Measurements from ENCODE around the gene TECPR1. TPM values are rescaled to one million over a fixed set of nuclear protein-coding genes. Genes with fewer than 3 reads are reported as not detected.
A peak's percentile ranks its signal among the peaks of the same experiment; 100 is the strongest.

The TECPR1 gene
- total RNA-seq, 2 donors from 2014 or later: 41.6 to 53.8 TPM

GRCh38 chr7:98291717-98292116, 39.7 kb upstream of the TECPR1 start:
- Histone ChIP-seq H3K4me3 (no peak overlapping the region), H3K27me3 (replicated peaks; ENCODE audit: insufficient read depth) (no peaks in the 10 kb centered on the region), H3K36me3 (peaks cover 34% of the 10 kb centered on the region), H3K27ac (no peak overlapping the region), H3K4me1 (ENCODE audit: control insufficient read depth in 1 of 2, low read depth in 2 of 2) (peaks cover 25 to 28% of the 10 kb centered on the region in 2 donors), H3K9me3 (no peaks in the 10 kb centered on the region)
- DNase-seq (ENCODE audit: low spot score) (no peak), ATAC-seq (ENCODE audit: insufficient number of reproducible peaks, low FRiP score, low read depth) (no peak)
- TF ChIP-seq, protein P1, sequence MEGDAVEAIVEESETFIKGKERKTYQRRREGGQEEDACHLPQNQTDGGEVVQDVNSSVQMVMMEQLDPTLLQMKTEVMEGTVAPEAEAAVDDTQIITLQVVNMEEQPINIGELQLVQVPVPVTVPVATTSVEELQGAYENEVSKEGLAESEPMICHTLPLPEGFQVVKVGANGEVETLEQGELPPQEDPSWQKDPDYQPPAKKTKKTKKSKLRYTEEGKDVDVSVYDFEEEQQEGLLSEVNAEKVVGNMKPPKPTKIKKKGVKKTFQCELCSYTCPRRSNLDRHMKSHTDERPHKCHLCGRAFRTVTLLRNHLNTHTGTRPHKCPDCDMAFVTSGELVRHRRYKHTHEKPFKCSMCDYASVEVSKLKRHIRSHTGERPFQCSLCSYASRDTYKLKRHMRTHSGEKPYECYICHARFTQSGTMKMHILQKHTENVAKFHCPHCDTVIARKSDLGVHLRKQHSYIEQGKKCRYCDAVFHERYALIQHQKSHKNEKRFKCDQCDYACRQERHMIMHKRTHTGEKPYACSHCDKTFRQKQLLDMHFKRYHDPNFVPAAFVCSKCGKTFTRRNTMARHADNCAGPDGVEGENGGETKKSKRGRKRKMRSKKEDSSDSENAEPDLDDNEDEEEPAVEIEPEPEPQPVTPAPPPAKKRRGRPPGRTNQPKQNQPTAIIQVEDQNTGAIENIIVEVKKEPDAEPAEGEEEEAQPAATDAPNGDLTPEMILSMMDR (IDR thresholded peaks at IDR 0.05): no peak

GRCh38 chr7:98289333-98289875, 37.4 kb upstream of the TECPR1 start:
- Histone ChIP-seq H3K27me3 (replicated peaks; ENCODE audit: insufficient read depth) (no peaks in the 10 kb centered on the region), H3K4me1 (ENCODE audit: control insufficient read depth in 1 of 2, low read depth in 2 of 2) (peaks cover 46 to 50% of the 10 kb centered on the region in 2 donors), H3K36me3 (peaks cover 31% of the 10 kb centered on the region), H3K4me3 (no peak overlapping the region), H3K9me3 (no peaks in the 10 kb centered on the region), H3K27ac (no peak overlapping the region)
- TF ChIP-seq, protein P1 (IDR thresholded peaks at IDR 0.05): no peak
- DNase-seq (ENCODE audit: low spot score) (no peak), ATAC-seq (ENCODE audit: insufficient number of reproducible peaks, low FRiP score, low read depth) (no peak)

DNA sequence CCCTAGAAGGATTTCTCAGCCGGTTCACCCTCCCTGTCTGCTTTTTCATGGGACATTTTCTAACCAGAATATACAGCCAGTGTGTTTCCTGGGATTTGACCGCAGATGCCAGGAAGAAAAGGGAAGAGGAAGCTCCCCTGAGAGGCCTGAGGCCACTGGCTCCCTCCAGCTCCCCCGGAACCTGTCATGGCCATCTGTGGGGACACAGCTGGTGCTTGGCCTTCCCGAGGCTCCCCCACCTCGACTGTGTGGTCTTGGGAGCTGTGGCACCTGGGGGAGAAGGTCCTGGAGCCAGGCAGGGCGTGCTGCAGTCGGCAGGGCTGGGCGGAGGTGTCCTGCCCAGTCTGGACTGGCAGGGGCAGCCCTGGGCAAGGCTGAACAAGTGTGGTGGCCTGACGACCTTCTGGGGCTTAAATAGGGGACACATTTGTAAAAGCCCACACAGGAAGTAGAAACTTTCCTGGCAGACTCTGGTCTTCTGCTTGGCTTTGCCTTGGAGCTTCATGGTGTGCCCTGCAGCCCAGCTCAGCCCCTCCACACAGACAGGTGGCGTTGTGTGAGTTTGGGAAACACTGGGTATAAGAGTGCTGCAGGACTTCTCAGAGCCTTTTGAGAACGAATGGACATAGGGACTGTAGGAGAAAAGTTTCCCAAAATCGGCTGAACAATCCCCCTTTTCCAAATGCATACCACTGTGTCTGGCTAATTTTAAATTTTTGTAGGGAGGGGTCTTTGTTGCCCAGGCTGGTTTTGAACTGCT, 36.2 kb upstream of the TECPR1 start:
- Histone ChIP-seq H3K27me3 (replicated peaks; ENCODE audit: insufficient read depth) (no peaks in the 10 kb centered on the region), H3K4me3 (peak overlapping the region; percentile 97), H3K9me3 (no peaks in the 10 kb centered on the region), H3K27ac (no peak overlapping the region), H3K4me1 (ENCODE audit: control insufficient read depth in 1 of 2, low read depth in 2 of 2) (peaks cover 56 to 61% of the 10 kb centered on the region in 2 donors), H3K36me3 (peaks cover 24% of the 10 kb centered on the region)
- DNase-seq (ENCODE audit: low spot score): no peak
- TF ChIP-seq, protein P1 (IDR thresholded peaks at IDR 0.05): no peak
- ATAC-seq (ENCODE audit: insufficient number of reproducible peaks, low FRiP score, low read depth): no peak

DNA sequence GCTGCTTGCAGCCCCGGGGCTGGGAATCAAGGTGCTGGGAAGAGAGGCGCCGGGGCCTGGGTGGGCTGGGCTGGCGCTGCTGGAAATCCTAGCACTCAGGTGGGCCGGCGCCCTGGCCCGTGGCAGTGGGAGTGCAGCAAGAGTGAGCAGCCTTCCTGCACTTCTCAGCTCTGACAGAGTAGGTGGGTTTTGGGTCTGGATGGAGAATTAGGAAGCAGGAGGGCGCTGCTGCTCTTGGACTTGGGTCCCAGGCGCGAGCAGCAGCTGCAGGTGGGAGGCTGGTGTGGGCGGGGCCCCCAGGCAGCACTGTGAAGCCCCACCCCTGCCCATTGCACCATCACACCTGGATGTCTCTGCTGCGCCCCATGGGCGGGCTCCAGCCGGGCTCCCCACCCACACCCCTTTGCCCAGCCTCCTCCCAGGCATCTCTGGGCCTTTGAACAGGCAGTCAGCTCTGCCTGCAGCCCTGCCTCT, 35.5 kb upstream of the TECPR1 start:
- TF ChIP-seq, protein P1 (IDR thresholded peaks at IDR 0.05): no peak
- H3K4me3 ChIP-seq: peak overlapping the region; percentile 97
- H3K9me3 ChIP-seq: no peaks in the 10 kb centered on the region
- peaks cover 18% of the 10 kb centered on the region for H3K36me3 ChIP-seq
- H3K27me3 ChIP-seq (replicated peaks; ENCODE audit: insufficient read depth): no peaks in the 10 kb centered on the region
- peak overlapping the region; percentile 17 to 98 for H3K27ac ChIP-seq
- H3K4me1 ChIP-seq (ENCODE audit: control insufficient read depth in 1 of 2, low read depth in 2 of 2): peaks cover 56 to 67% of the 10 kb centered on the region in 2 donors
- DNase-seq (ENCODE audit: low spot score) (no peak), ATAC-seq (ENCODE audit: insufficient number of reproducible peaks, low FRiP score, low read depth) (no peak)

DNA sequence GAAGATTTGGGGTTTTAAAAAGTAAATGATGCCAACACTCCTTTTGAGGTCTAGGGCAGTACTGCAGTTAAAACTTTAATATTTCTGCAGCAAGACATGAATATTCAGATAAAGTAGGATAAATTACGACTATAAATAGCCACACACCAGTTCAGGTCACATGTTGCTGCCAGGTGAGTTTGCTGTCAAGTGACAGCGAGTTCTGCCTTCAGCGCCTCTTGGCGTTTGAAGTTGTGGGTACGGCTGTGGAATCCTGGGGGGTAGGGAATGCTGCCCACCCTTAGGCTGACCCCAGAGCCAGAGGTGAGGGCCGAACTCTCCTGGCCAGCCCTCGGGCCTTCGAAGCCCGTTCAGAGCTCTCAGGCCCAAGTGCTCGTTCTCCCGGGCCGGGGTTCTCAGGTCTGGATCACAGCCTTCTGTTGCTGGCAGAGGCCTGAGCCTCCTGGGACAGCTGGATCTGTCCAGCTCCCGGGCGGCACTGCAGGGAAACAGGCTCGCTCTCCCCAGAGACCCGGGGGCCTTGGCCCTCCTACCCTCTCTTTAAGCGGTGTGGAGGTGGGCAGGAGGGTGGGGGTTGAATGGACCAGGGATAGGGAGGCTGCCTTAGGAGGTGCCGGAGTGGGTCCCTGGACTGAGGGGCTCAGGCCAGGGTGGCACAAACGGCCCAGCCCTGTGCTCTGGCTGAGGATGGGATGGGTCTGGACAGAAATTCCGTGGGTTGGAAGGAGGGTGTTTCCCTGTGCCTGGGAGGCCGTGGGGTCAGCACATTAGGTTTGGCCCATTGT, 34.9 kb upstream of the TECPR1 start:
- H3K4me1 ChIP-seq (ENCODE audit: control insufficient read depth in 1 of 2, low read depth in 2 of 2): peaks cover 56 to 67% of the 10 kb centered on the region in 2 donors
- H3K4me3 ChIP-seq: peak overlapping the region; percentile 97
- peaks cover 12% of the 10 kb centered on the region for H3K36me3 ChIP-seq
- H3K9me3 ChIP-seq: no peaks in the 10 kb centered on the region
- TF ChIP-seq, protein P1 (IDR thresholded peaks at IDR 0.05): no peak
- DNase-seq (ENCODE audit: low spot score) (no peak), ATAC-seq (ENCODE audit: insufficient number of reproducible peaks, low FRiP score, low read depth) (no peak)
- H3K27me3 ChIP-seq (replicated peaks; ENCODE audit: insufficient read depth): no peaks in the 10 kb centered on the region
- H3K27ac ChIP-seq: peak overlapping the region; percentile 17 to 98
